Liver (tissue), 3 donors: ENCODE results near the gene NUDT1.

Experiments used
- ATF3 ChIP-seq: IDR thresholded peaks from 2 replicates; pipeline ENCODE4 v1.6.1; 2016; ENCODE audit warnings: antibody characterized with exemption
- FOXA1 ChIP-seq: IDR thresholded peaks from 2 replicates; pipeline ENCODE4 v1.6.1; 2016; ENCODE audit warnings: antibody characterized with exemption
- GABPA ChIP-seq, 2 donors: IDR thresholded peaks in 1 of 2; conservative IDR thresholded peaks in 1 of 2; 2 replicates each; pipeline ENCODE4 v1.6.1; 2016; ENCODE audit warnings: antibody characterized with exemption in 2 of 2, mild to moderate bottlenecking in 1 of 2, moderate library complexity in 1 of 2
- MAX ChIP-seq: IDR thresholded peaks from 2 replicates; pipeline ENCODE4 v1.6.1; 2016; ENCODE audit warnings: antibody characterized with exemption
- RAD21 ChIP-seq, 2 donors: IDR thresholded peaks; 2 replicates each; pipeline ENCODE4 v1.6.1; 2016; ENCODE audit warnings: antibody characterized with exemption in 2 of 2, mild to moderate bottlenecking in 2 of 2
- SP1 ChIP-seq: IDR thresholded peaks from 2 replicates; pipeline ENCODE4 v1.6.1; 2018; ENCODE audit warnings: antibody characterized with exemption, mild to moderate bottlenecking
- TAF1 ChIP-seq: conservative IDR thresholded peaks from 2 replicates; pipeline ENCODE4 v1.6.1; 2016; ENCODE audit warnings: antibody characterized with exemption, mild to moderate bottlenecking
- YY1 ChIP-seq: IDR thresholded peaks from 2 replicates; pipeline ENCODE4 v1.6.1; 2016; ENCODE audit warnings: antibody characterized with exemption, mild to moderate bottlenecking
- ZBTB33 ChIP-seq: IDR thresholded peaks from 2 replicates; pipeline ENCODE4 v1.6.1; 2016; ENCODE audit warnings: antibody characterized with exemption
- TF ChIP-seq, protein P1 (sequence below): fragments of 150-350 bp; IDR thresholded peaks from 2 replicates; pipeline ENCODE4 v1.5.1; 2017; ENCODE audit warnings: improper control_type of control experiment, low read depth, low read length; ENCODE audit not compliant: missing input control
- TF ChIP-seq, protein P2 (sequence below): IDR thresholded peaks from 2 replicates; pipeline ENCODE4 v1.6.1; 2016; ENCODE audit warnings: antibody characterized with exemption, mild to moderate bottlenecking
- donor health status: healthy.
- donor health status: healthy.

- TF ChIP-seq, protein P1, sequence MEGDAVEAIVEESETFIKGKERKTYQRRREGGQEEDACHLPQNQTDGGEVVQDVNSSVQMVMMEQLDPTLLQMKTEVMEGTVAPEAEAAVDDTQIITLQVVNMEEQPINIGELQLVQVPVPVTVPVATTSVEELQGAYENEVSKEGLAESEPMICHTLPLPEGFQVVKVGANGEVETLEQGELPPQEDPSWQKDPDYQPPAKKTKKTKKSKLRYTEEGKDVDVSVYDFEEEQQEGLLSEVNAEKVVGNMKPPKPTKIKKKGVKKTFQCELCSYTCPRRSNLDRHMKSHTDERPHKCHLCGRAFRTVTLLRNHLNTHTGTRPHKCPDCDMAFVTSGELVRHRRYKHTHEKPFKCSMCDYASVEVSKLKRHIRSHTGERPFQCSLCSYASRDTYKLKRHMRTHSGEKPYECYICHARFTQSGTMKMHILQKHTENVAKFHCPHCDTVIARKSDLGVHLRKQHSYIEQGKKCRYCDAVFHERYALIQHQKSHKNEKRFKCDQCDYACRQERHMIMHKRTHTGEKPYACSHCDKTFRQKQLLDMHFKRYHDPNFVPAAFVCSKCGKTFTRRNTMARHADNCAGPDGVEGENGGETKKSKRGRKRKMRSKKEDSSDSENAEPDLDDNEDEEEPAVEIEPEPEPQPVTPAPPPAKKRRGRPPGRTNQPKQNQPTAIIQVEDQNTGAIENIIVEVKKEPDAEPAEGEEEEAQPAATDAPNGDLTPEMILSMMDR, result no peak
- no peak for TF ChIP-seq TAF1
- no peak for TF ChIP-seq ATF3
- TF ChIP-seq, protein P2, sequence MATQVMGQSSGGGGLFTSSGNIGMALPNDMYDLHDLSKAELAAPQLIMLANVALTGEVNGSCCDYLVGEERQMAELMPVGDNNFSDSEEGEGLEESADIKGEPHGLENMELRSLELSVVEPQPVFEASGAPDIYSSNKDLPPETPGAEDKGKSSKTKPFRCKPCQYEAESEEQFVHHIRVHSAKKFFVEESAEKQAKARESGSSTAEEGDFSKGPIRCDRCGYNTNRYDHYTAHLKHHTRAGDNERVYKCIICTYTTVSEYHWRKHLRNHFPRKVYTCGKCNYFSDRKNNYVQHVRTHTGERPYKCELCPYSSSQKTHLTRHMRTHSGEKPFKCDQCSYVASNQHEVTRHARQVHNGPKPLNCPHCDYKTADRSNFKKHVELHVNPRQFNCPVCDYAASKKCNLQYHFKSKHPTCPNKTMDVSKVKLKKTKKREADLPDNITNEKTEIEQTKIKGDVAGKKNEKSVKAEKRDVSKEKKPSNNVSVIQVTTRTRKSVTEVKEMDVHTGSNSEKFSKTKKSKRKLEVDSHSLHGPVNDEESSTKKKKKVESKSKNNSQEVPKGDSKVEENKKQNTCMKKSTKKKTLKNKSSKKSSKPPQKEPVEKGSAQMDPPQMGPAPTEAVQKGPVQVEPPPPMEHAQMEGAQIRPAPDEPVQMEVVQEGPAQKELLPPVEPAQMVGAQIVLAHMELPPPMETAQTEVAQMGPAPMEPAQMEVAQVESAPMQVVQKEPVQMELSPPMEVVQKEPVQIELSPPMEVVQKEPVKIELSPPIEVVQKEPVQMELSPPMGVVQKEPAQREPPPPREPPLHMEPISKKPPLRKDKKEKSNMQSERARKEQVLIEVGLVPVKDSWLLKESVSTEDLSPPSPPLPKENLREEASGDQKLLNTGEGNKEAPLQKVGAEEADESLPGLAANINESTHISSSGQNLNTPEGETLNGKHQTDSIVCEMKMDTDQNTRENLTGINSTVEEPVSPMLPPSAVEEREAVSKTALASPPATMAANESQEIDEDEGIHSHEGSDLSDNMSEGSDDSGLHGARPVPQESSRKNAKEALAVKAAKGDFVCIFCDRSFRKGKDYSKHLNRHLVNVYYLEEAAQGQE, result no peak
- TF ChIP-seq YY1, result no peak
- TF ChIP-seq SP1, result no peak
- TF ChIP-seq RAD21 (IDR thresholded peaks at IDR 0.05), result no peak
- no peak for TF ChIP-seq GABPA (IDR thresholded peaks at IDR 0.05 in 1 of 2, conservative IDR thresholded peaks at IDR 0.05 in 1 of 2)
- no peak for TF ChIP-seq MAX
- no peak for TF ChIP-seq ZBTB33
- no peak for TF ChIP-seq FOXA1
Measured at GRCh38 chr7:2202361-2202761, 39.7 kb upstream of the NUDT1 start.
